Thymus (tissue), 11 donors: ENCODE data around the gene GALNT7. TPM values are rescaled to one million over a fixed set of nuclear protein-coding genes. Genes with fewer than 3 reads are reported as not detected.

ENCODE experiments used
- DNase-seq, 9 donors: peaks; one replicate each; pipeline ENCODE4 v3.0.0-alpha.2; 2013; ENCODE audit warnings: low spot score in 9 of 9, low read depth in 6 of 9, missing footprints in 1 of 9
- H3K27ac ChIP-seq, 2 donors: one replicate each; pipeline ENCODE4 v1.5.1; 2013; ENCODE audit warnings: control low read depth in 1 of 2, low read depth in 1 of 2, low read length in 1 of 2, mild to moderate bottlenecking in 1 of 2, moderate library complexity in 1 of 2
- H3K27me3 ChIP-seq, 2 donors: one replicate each; pipeline ENCODE4 v1.5.1; 2013; ENCODE audit warnings: low read length in 1 of 2; ENCODE audit not compliant: control insufficient read depth in 2 of 2, insufficient read depth in 1 of 2
- H3K36me3 ChIP-seq, 2 donors: one replicate each; pipeline ENCODE4 v1.5.1; 2013; ENCODE audit warnings: low read length in 1 of 2, mild to moderate bottlenecking in 1 of 2, moderate library complexity in 1 of 2; ENCODE audit not compliant: control insufficient read depth in 2 of 2, insufficient read depth in 2 of 2
- H3K4me1 ChIP-seq, 2 donors: one replicate each; pipeline ENCODE4 v1.5.1; 2013; ENCODE audit warnings: low read length in 2 of 2; ENCODE audit not compliant: control insufficient read depth in 2 of 2, insufficient read depth in 2 of 2
- H3K4me3 ChIP-seq, 2 donors: one replicate each; pipeline ENCODE4 v1.5.1; 2013; ENCODE audit warnings: low read length in 2 of 2, control low read depth in 1 of 2, mild to moderate bottlenecking in 1 of 2
- H3K9me3 ChIP-seq, 2 donors: one replicate each; pipeline ENCODE4 v1.5.1; 2013; ENCODE audit warnings: low read length in 1 of 2, mild to moderate bottlenecking in 1 of 2; ENCODE audit not compliant: control insufficient read depth in 2 of 2, insufficient read depth in 1 of 2
- WGBS: extraction: QIAGEN DNeasy Blood & Tissue Kit; methylation state at CpG from one replicate; pipeline ENCODE4 v1.1.7; 2013; 5-methylcytosine and 5-hydroxymethylcytosine counted together
- polyA plus RNA-seq: library from polyadenylated mRNA; stranded (reverse); fragments of 200-250 nt; gene quantifications from one replicate; pipeline ENCODE4 v1.2.3, GENCODE V29; 2013
- total RNA-seq: library from RNA; stranded (reverse); fragments of 120-200 nt; gene quantifications from one replicate; pipeline ENCODE4 v1.2.4, GENCODE V29; 2013
- donor health status: healthy.

GALNT7 gene
- total and polyA plus RNA-seq, 2 donors = 40.5 to 81.1 TPM

GRCh38 chr4:173370130-173370476, 201.5 kb downstream of the GALNT7 start:
- under 1% methylated on average over 14 of the region's 14 CpGs for WGBS
- Histone ChIP-seq H3K27me3 (no peaks in the 10 kb centered on the region), H3K27ac (peak overlapping the region; percentile 95 to 98), H3K36me3 (no peaks in the 10 kb centered on the region), H3K9me3 (no peaks in the 10 kb centered on the region), H3K4me3 (peak overlapping the region; percentile 88 to 90), H3K4me1 (peaks cover 0 to 15% of the 10 kb centered on the region in 2 donors)
- no peak for DNase-seq

GRCh38 chr4:173370477-173371291, 202.1 kb downstream of the GALNT7 start, which contains the start of gene SAP30:
SAP30 (plus strand) TSS chr4:173370954; CDS start chr4:173371183, 229 bp downstream.
- peaks cover 0 to 12% of the 10 kb centered on the region in 2 donors for H3K4me1 ChIP-seq
- DNase-seq = peak; percentile 91 to 99 (median 98)
- WGBS = under 1% methylated on average over 72 of the region's 72 CpGs
- no peaks in the 10 kb centered on the region for H3K9me3 ChIP-seq
- no peaks in the 10 kb centered on the region for H3K27me3 ChIP-seq
- peak within 1 kb of the TSS; percentile 88 to 90 for H3K4me3 ChIP-seq
- peaks cover 0 to 2% of the 10 kb centered on the region in 2 donors for H3K36me3 ChIP-seq
- peak within 1 kb of the TSS; percentile 95 to 98 for H3K27ac ChIP-seq

DNA sequence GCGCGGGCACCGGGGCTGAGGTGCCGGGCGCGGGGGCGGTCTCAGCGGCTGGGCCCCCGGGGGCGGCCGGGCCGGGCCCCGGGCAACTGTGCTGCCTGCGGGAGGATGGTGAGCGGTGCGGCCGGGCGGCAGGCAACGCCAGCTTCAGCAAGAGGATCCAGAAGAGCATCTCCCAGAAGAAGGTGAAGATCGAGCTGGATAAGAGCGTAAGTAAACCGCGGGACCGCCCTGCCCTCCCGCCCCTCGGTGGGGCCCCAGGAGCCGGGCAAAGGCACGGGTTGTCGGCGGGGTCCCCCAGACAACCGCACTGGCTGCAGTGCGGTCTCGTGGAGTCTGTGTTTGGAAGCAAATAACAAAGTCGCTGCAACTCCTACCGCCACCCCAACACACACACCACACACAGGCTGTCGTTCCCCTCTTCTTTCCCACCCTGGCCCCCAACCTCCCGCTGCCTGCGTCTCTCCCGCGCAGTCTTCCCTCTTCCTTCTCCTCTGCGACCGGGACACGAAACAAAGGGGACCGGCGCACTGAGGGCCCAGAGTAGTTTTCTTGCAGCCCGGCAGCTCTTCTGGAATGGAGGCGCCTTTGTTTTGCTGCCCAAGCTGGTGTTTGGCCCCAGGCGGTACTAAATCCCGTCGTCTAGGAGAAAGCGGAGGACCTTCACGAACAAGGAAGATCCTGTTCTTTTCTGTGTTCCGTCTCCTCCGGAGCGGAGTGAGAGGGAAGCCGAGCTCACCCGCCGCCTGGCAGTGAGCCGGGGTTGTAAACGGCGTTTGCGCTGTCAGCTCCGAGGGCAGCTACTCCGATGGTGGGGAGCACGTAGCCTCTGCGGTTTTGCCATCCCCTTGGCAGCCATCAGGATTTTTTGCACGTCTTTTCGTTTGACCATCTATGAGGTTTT, 202.9 kb downstream of the GALNT7 start:
- H3K9me3 ChIP-seq = no peaks in the 10 kb centered on the region
- H3K36me3 ChIP-seq = peaks cover 0 to 4% of the 10 kb centered on the region in 2 donors
- H3K27me3 ChIP-seq = no peaks in the 10 kb centered on the region
- WGBS = under 1% methylated on average over 68 of the region's 68 CpGs
- peak overlapping the region; percentile 82 to 90 for H3K27ac ChIP-seq
- H3K4me3 ChIP-seq = peak overlapping the region; percentile 88 to 90
- peaks cover 0 to 10% of the 10 kb centered on the region in 2 donors for H3K4me1 ChIP-seq
- DNase-seq = peak; percentile 24 to 77 (median 48)

Other genes with a start within 250 kb of the GALNT7 start
- gene HMGB2, start 165.5 kb downstream of the GALNT7 start, total RNA-seq = 671 TPM
- 475 TPM for gene HMGB2, start 165.5 kb downstream of the GALNT7 start, polyA plus RNA-seq
- 23.8 TPM for gene SAP30, start 202.1 kb downstream of the GALNT7 start, total RNA-seq
- gene SAP30, start 202.1 kb downstream of the GALNT7 start, polyA plus RNA-seq = 15.5 TPM
- gene SCRG1, start 230.3 kb downstream of the GALNT7 start, total RNA-seq = 0.05 TPM
- gene SCRG1, start 230.3 kb downstream of the GALNT7 start, polyA plus RNA-seq = 0.39 TPM